ENCODE measurements around the gene POP5.

GRCh38 chr12:120579179-120579578 is 2.0 kb downstream of the POP5 start:
- TF ChIP-seq SUZ12 (IDR thresholded peaks at IDR 0.05; ENCODE audit: extremely low read depth, insufficient read depth, insufficient read length) (no peak), YY1 (IDR thresholded peaks at IDR 0.05; ENCODE audit: insufficient read depth, insufficient read length) (no peak), ZNF274 (IDR thresholded peaks at IDR 0.05; ENCODE audit: low read depth, low read length) (no peak)

Measured in NT2/D1 (cell line).